GM18517 (cell line): Measurements from ENCODE around the gene MPND.

Experiments used
- ATAC-seq: cut with Tn5 transposase; IDR thresholded peaks from one replicate; pipeline ENCODE4 v1.9.1; 2021; ENCODE audit warnings: mild to moderate bottlenecking, moderate library complexity; ENCODE audit not compliant: unreplicated experiment

MPND gene

GRCh38 chr19:4365791-4366665, 22.7 kb downstream of the MPND start:
- no peak for ATAC-seq

- ATAC-seq: no peak
These were observed 23.4 kb downstream of the MPND start for GRCh38 chr19:4366666-4367335.

GRCh38 chr19:4367336-4367723, 24.0 kb downstream of the MPND start:
- ATAC-seq: no peak

GRCh38 chr19:4367781-4368127, 24.4 kb downstream of the MPND start:
- ATAC-seq: no peak

- no peak for ATAC-seq
These were observed 24.9 kb downstream of the MPND start for GRCh38 chr19:4368128-4368820.

GRCh38 chr19:4369109-4369887, 25.9 kb downstream of the MPND start:
- peak; percentile 48 for ATAC-seq

GRCh38 chr19:4369888-4370260, 26.5 kb downstream of the MPND start:
- ATAC-seq: peak; percentile 21

- ATAC-seq: no peak
These were observed 27.2 kb downstream of the MPND start for GRCh38 chr19:4370418-4371041.

GRCh38 chr19:4371247-4372164, 28.1 kb downstream of the MPND start:
- no peak for ATAC-seq

GRCh38 chr19:4372165-4373012, 29.0 kb downstream of the MPND start:
- no peak for ATAC-seq

- ATAC-seq: no peak
These were observed 29.6 kb downstream of the MPND start for GRCh38 chr19:4373013-4373367.

- ATAC-seq: no peak
These were observed 30.5 kb downstream of the MPND start for GRCh38 chr19:4373601-4374497.

GRCh38 chr19:4374498-4375163, 31.3 kb downstream of the MPND start:
- no peak for ATAC-seq

- no peak for ATAC-seq
These were observed 32.0 kb downstream of the MPND start for GRCh38 chr19:4375164-4376027.

GRCh38 chr19:4376028-4376670, 32.8 kb downstream of the MPND start:
- no peak for ATAC-seq

GRCh38 chr19:4376671-4376990, 33.3 kb downstream of the MPND start:
- ATAC-seq: no peak
